A673 (cell line): ENCODE results near the gene TOR4A. TPM values are rescaled to one million over a fixed set of nuclear protein-coding genes. Genes with fewer than 3 reads are reported as not detected.
"Not testable (repeated sequence)": the region's sequence is repeated elsewhere in the genome, so short reads cannot be mapped to it uniquely, and the experiment has no call there.

ENCODE experiments used
- BruUV-seq: library from RNA; stranded (reverse); fragments of 400-500 nt; replicated peaks from 2 replicates; lab custom pipeline; 2021; lab: Mats Ljungman, UMichigan
- CTCF ChIA-PET: fragments of 300-600 bp; sonication (Branson Sonifier 250); formaldehyde crosslinking; loops from one replicate; lab custom pipeline; 2022; ENCODE audit warnings: antibody characterized with exemption; lab: Charles Lee
- POLR2A ChIA-PET: fragments of 300-600 bp; sonication (Branson Sonifier 250); formaldehyde crosslinking; loops from one replicate; lab custom pipeline; 2022; ENCODE audit warnings: antibody characterized with exemption; ENCODE audit not compliant: low non-redundant PET; lab: Charles Lee
- DNase-seq: peaks from one replicate; pipeline ENCODE4 v3.0.0-alpha.2; 2015; ENCODE audit warnings: low spot score
- H3K27ac ChIP-seq: fragments of 200-600 bp; sonication (generic); 2 replicates; pipeline ENCODE4 v1.5.1; 2016; ENCODE audit warnings: mixed run types, low read depth, mild to moderate bottlenecking, mixed read lengths, antibody characterized with exemption, low read length; ENCODE audit not compliant: poor library complexity, severe bottlenecking
- H3K27me3 ChIP-seq: fragments of 200-600 bp; sonication (generic); replicated peaks from 2 replicates; pipeline ENCODE4 v1.6.1; 2017; ENCODE audit warnings: mixed run types, low read depth, mild to moderate bottlenecking, mixed read lengths, antibody characterized with exemption, low read length; ENCODE audit not compliant: insufficient read depth, poor library complexity
- H3K36me3 ChIP-seq: fragments of 200-600 bp; sonication (generic); 2 replicates; pipeline ENCODE4 v1.6.1; 2016; ENCODE audit warnings: mixed run types, mild to moderate bottlenecking, mixed read lengths, antibody characterized with exemption, low read length; ENCODE audit not compliant: insufficient read depth, poor library complexity, severe bottlenecking
- H3K4me1 ChIP-seq: fragments of 200-600 bp; sonication (generic); 2 replicates; pipeline ENCODE4 v1.6.1; 2017; ENCODE audit warnings: mixed run types, mild to moderate bottlenecking, mixed read lengths, antibody characterized with exemption, low read length; ENCODE audit not compliant: insufficient read depth, poor library complexity, severe bottlenecking
- H3K4me3 ChIP-seq: fragments of 200-600 bp; sonication (generic); 2 replicates; pipeline ENCODE4 v1.5.1; 2016; ENCODE audit warnings: low read depth, mixed run types, mild to moderate bottlenecking, mixed read lengths, low read length; ENCODE audit not compliant: poor library complexity, severe bottlenecking
- H3K9me3 ChIP-seq: fragments of 200-600 bp; sonication (generic); 2 replicates; pipeline ENCODE4 v1.6.1; 2016; ENCODE audit warnings: mixed run types, low read depth, mild to moderate bottlenecking, mixed read lengths, antibody characterized with exemption, low read length; ENCODE audit not compliant: poor library complexity, severe bottlenecking
- CTCF ChIP-seq: fragments of 300-800, 200-600 bp; sonication (generic); conservative IDR thresholded peaks from 2 replicates; pipeline ENCODE4 v1.5.1; 2017; ENCODE audit warnings: low read depth, mild to moderate bottlenecking, antibody characterized with exemption, low read length, moderate library complexity, mixed read lengths
- EZH2 ChIP-seq: fragments of 200-600 bp; sonication (generic); IDR thresholded peaks from 2 replicates; pipeline ENCODE4 v1.6.1; 2017; ENCODE audit warnings: borderline replicate concordance, low read depth, mild to moderate bottlenecking, mixed read lengths, antibody characterized with exemption, low read length; ENCODE audit not compliant: poor library complexity, severe bottlenecking
- intact Hi-C: fragments of 100-400 bp; cut with micrococcal nuclease; formaldehyde crosslinking; loops from one replicate; pipeline ENCODE4 v1.10.0; 2022; ENCODE audit not compliant: unreplicated experiment
- total RNA-seq: library from RNA; stranded (reverse); gene quantifications from 2 replicates; pipeline ENCODE4 v1.2.3, GENCODE V29; 2021

Gene TOR4A
- total RNA-seq, 1 experiment from 2014 or later = 0.82 TPM

DNA sequence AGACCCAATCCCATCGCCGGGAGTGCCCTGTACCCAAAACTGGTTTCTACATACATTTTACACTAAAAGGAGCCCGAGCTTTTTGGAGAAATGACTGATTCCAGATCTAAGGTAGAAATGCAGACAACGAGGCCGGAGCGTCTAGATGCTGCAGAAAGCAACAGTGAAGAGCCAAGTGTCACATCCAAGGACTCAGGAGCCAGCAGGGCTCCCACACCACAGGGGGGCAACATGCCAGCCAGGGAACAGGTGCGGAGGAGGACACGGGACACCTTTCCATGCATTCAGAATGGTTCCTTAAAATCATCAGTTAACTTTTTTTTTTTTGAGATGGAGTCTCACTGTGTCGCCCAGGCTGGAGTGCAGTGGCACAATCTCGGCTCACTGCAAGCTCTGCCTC lies 47.6 kb downstream of the TOR4A start:
- H3K36me3 ChIP-seq = no peaks in the 10 kb centered on the region
- no peak for TF ChIP-seq CTCF
- ChIA-PET CTCF (no interaction called here), POLR2A (no interaction called here)
- peaks cover 6% of the 10 kb centered on the region for H3K27me3 ChIP-seq
- no TSS peak for BruUV-seq
- DNase-seq = no peak
- H3K27ac ChIP-seq = no peak overlapping the region
- no peak overlapping the region for H3K4me3 ChIP-seq
- H3K4me1 ChIP-seq = peaks cover 8% of the 10 kb centered on the region
- intact Hi-C loops = no loop called here
- no peaks in the 10 kb centered on the region for H3K9me3 ChIP-seq

DNA sequence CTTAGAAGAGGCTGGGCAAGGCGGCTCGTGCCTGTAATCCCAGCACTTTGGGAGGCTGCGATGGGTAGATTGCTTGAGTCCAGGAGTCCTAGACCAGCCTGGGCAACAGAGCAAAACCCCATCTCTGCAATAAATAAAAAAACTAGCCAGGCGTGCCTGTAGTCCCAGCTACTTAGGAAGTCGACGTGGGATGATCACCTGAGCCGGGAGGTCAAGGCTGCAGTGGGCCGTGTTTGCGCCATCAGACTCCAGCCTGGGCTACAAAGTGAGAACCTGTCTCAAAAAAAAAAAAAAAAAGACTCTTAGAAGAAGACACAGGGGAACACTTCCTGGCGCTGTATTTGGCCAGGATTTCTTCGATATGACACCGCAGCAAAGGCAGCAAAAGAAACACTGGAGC lies 48.3 kb downstream of the TOR4A start:
- intact Hi-C loops = no loop called here
- CTCF ChIA-PET = no interaction called here
- Histone ChIP-seq H3K4me1 (peaks cover 2% of the 10 kb centered on the region), H3K27ac (no peak overlapping the region), H3K9me3 (no peaks in the 10 kb centered on the region), H3K4me3 (no peak overlapping the region), H3K27me3 (peaks cover 6% of the 10 kb centered on the region), H3K36me3 (no peaks in the 10 kb centered on the region)
- no TSS peak for BruUV-seq
- TF ChIP-seq EZH2 = no peak
- no peak for TF ChIP-seq CTCF
- POLR2A ChIA-PET = no interaction called here
- no peak for DNase-seq

DNA sequence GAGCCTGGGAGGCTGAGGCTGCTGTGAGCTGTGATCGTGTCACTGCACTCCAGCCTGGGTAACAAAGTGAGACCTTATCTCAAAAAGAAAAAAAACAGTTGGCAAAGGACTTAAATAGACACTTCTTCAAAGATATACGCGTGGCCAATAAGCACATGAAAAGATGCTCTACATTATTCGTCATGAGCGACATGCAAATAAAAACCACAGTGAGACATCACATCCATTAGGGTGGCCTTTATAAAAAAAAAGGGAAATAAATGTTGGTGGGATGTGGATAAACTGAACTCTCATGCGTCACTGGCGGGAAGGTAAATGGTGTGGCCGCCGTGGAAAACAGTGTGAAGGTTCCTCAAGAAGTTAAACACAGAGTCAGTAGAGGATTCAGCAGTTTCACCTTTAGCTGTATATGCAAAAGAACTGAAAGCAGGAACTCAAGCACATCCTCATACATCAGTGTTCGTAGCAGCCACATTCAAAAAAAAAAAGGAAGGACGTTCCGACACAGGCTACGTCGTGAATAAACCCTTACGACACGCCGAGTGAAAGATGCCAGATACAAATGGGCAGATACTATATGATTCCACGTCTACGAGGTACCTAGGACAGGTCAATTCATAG lies 49.0 kb downstream of the TOR4A start:
- H3K27ac ChIP-seq = no peak overlapping the region
- BruUV-seq = no TSS peak
- no peak for TF ChIP-seq CTCF
- no peak for TF ChIP-seq EZH2
- no peak overlapping the region for H3K4me3 ChIP-seq
- no peak for DNase-seq
- CTCF ChIA-PET = no interaction called here
- intact Hi-C loops = no loop called here
- POLR2A ChIA-PET = no interaction called here
- no peaks in the 10 kb centered on the region for H3K4me1 ChIP-seq
- H3K27me3 ChIP-seq = peaks cover 6% of the 10 kb centered on the region
- H3K9me3 ChIP-seq = no peaks in the 10 kb centered on the region
- no peaks in the 10 kb centered on the region for H3K36me3 ChIP-seq

GRCh38 chr9:137327641-137328550 lies 50.4 kb downstream of the TOR4A start:
- H3K4me1 ChIP-seq, POLR2A ChIA-PET, intact Hi-C loops, H3K27me3 ChIP-seq, H3K27ac ChIP-seq, H3K36me3 ChIP-seq, DNase-seq, H3K9me3 ChIP-seq, CTCF ChIA-PET, BruUV-seq, H3K4me3 ChIP-seq: not testable (repeated sequence)

- H3K4me1 ChIP-seq, CTCF ChIA-PET, intact Hi-C loops, DNase-seq, H3K36me3 ChIP-seq, H3K27me3 ChIP-seq, H3K4me3 ChIP-seq, BruUV-seq, H3K9me3 ChIP-seq, POLR2A ChIA-PET, H3K27ac ChIP-seq: not testable (repeated sequence)
These were observed 52.1 kb downstream of the TOR4A start for GRCh38 chr9:137329590-137329989.
